Prostate gland (tissue), 2 donors: ENCODE measurements around the gene DMAC2L. TPM values are rescaled to one million over a fixed set of nuclear protein-coding genes. Genes with fewer than 3 reads are reported as not detected.
"Not testable (repeated sequence)": the region's sequence is repeated elsewhere in the genome, so short reads cannot be mapped to it uniquely, and the experiment has no call there.

Experiments
- DNase-seq: peaks from one replicate; pipeline ENCODE4 v3.0.0-alpha.2; 2019; ENCODE audit warnings: low spot score
- H3K27ac ChIP-seq, 2 donors: fragments of 200-600 bp; sonication (generic); 2 replicates each; pipeline ENCODE4 v1.5.1; 2017 to 2019
- H3K27me3 ChIP-seq: fragments of 200-600 bp; sonication (generic); replicated peaks from 2 replicates; pipeline ENCODE4 v1.5.1; 2019; ENCODE audit not compliant: insufficient read depth
- H3K36me3 ChIP-seq, 2 donors: fragments of 200-600 bp; sonication (generic); 1 replicate in 1 of 2; 2 replicates in 1 of 2; pipeline versions ENCODE4 v1.5.1 to v1.8.1; 2017 to 2019
- H3K4me1 ChIP-seq: fragments of 200-600 bp; sonication (generic); replicated peaks from 2 replicates; pipeline ENCODE4 v1.5.1; 2019
- H3K4me3 ChIP-seq, 2 donors: fragments of 200-600 bp; sonication (generic); 2 replicates each; pipeline ENCODE4 v1.5.1; 2017 to 2019
- H3K9me3 ChIP-seq: fragments of 200-600 bp; sonication (generic); 2 replicates; pipeline ENCODE4 v1.5.1; 2017
- POLR2A ChIP-seq: fragments of 450-650 bp; IDR thresholded peaks from one replicate; pipeline ENCODE4 v1.6.1; 2016; ENCODE audit warnings: antibody characterized with exemption, mild to moderate bottlenecking
- POLR2AphosphoS5 ChIP-seq: sonication (generic); formaldehyde crosslinking; IDR thresholded peaks from one replicate; pipeline ENCODE4 v1.6.1; 2017; ENCODE audit warnings: antibody characterized with exemption
- WGBS: methylation state at CpG from one replicate; pipeline ENCODE4 v1.1.5; 2018; 5-methylcytosine and 5-hydroxymethylcytosine counted together
- intact Hi-C: fragments of 100-400 bp; cut with DNase I; formaldehyde crosslinking; loops from one replicate; pipeline ENCODE4 v1.14.2; 2022
- total RNA-seq, 2 donors: library from RNA; depleted of rRNA; stranded (reverse); fragments of >200 nt; gene quantifications; one replicate each; pipeline ENCODE4 v1.1.0, GENCODE V29; 2016
- TF ChIP-seq, protein P1 (sequence below), 4 experiments: fragments of 200-600 bp in 2 of 4; fragments of 450-650 bp in 2 of 4; sonication (generic) in 2 of 4; IDR thresholded peaks; 1 replicate in 3 of 4; 2 replicates in 1 of 4; pipeline ENCODE4 v1.5.1; 2016 to 2019; ENCODE audit warnings: antibody characterized with exemption in 4 of 4, mild to moderate bottlenecking in 2 of 4, moderate library complexity in 2 of 4

Gene DMAC2L
- total RNA-seq, 2 donors from 2014 or later = 6.9 to 24.5 TPM

DNA sequence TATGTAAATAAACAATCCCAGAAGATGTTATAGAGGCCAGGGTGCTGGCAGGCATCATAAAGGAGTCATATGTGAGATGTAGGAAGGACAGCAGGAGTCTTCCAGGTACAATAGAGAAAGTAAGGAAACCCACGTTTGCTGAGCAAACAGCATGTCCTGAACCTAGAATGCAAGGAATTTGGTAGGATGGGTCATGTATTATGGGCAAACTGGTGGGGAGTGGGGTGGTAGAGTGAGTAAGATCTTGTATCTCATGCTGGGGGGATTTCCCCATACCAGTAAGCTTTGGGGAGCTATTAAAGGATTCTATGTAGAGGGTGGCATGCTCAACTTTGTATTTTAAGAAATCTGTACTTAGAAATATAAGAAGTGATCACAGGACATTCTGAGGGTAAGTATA is 43.6 kb downstream of the DMAC2L start:
- Histone ChIP-seq H3K9me3 (no peaks in the 10 kb centered on the region), H3K4me3 (no peak overlapping the region), H3K27me3 (no peaks in the 10 kb centered on the region), H3K27ac (no peak overlapping the region), H3K4me1 (no peaks in the 10 kb centered on the region), H3K36me3 (no peaks in the 10 kb centered on the region)
- TF ChIP-seq POLR2AphosphoS5 = no peak
- TF ChIP-seq, protein P1, sequence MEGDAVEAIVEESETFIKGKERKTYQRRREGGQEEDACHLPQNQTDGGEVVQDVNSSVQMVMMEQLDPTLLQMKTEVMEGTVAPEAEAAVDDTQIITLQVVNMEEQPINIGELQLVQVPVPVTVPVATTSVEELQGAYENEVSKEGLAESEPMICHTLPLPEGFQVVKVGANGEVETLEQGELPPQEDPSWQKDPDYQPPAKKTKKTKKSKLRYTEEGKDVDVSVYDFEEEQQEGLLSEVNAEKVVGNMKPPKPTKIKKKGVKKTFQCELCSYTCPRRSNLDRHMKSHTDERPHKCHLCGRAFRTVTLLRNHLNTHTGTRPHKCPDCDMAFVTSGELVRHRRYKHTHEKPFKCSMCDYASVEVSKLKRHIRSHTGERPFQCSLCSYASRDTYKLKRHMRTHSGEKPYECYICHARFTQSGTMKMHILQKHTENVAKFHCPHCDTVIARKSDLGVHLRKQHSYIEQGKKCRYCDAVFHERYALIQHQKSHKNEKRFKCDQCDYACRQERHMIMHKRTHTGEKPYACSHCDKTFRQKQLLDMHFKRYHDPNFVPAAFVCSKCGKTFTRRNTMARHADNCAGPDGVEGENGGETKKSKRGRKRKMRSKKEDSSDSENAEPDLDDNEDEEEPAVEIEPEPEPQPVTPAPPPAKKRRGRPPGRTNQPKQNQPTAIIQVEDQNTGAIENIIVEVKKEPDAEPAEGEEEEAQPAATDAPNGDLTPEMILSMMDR (IDR thresholded peaks at IDR 0.05) = no peak
- TF ChIP-seq POLR2A = no peak
- DNase-seq = no peak
- intact Hi-C loops = no loop called here
- 100% methylated on average over 1 of the region's 1 CpG for WGBS

GRCh38 chr14:50356283-50356682 is 44.2 kb downstream of the DMAC2L start:
- H3K27me3 ChIP-seq, H3K9me3 ChIP-seq, H3K4me3 ChIP-seq, H3K27ac ChIP-seq, H3K36me3 ChIP-seq, DNase-seq, H3K4me1 ChIP-seq, intact Hi-C loops: not testable (repeated sequence)
- 85% methylated on average over 3 of the region's 3 CpGs for WGBS

DNA sequence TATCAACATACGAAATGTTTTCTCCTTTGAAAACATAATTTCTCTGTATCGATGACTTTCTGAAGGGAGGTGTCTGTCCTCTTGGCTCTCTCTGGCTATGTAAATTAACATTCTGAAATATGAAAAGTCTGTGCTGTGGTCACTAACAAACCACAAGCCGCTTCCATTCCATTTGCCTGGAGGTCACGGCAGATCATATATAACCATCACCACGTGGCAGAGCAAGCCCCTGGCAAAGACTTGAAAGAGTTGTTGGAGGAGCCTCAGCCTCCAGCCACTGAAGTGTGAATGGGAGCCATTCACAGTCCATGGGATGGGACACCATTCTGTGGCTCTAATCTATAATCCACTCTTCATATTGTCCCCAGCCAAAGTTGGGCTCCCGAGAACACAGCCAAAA is 45.0 kb downstream of the DMAC2L start:
- intact Hi-C loops = no loop called here
- no peaks in the 10 kb centered on the region for H3K27me3 ChIP-seq
- TF ChIP-seq, protein P1 (IDR thresholded peaks at IDR 0.05) = no peak
- TF ChIP-seq POLR2A (no peak), POLR2AphosphoS5 (no peak)
- no peak for DNase-seq
- H3K4me3 ChIP-seq = no peak overlapping the region
- no peaks in the 10 kb centered on the region for H3K36me3 ChIP-seq
- H3K9me3 ChIP-seq = no peaks in the 10 kb centered on the region
- H3K27ac ChIP-seq = no peak overlapping the region
- no peaks in the 10 kb centered on the region for H3K4me1 ChIP-seq
- WGBS = 74% methylated on average over 6 of the region's 6 CpGs

DNA sequence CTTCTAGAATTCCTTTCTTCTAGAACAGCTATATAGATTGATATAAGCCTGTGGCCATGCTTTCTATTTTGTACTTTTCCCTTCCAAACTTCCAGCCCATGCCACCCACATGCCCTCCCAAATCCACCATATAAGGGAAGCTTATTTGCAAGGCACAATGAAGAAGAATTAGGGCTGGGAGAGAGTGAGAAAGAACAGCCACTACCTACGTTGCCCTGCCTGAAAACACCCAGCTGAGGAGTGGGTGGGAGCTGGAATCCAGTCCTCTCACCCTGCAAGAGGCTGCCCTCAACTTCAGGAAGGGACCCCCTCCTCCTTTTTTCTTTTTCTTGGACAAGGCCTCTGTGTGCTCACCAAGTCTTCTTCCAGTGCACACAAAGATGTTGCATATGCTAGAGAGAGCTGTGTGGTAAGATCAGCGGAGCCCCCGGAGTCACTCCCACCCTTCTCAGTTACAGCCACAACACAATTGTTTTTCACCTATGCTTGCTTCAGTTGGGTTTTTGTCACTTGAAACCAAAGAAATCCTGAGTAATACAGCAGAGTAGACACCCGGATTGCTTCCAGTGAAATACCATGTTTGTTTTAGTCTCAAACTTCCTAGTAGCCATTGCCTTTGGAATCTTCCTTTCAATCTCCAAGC is 45.8 kb downstream of the DMAC2L start:
- intact Hi-C loops = no loop called here
- H3K9me3 ChIP-seq = no peaks in the 10 kb centered on the region
- H3K4me3 ChIP-seq = no peak overlapping the region
- DNase-seq = no peak
- no peaks in the 10 kb centered on the region for H3K27me3 ChIP-seq
- WGBS = 86% methylated on average over 4 of the region's 4 CpGs
- TF ChIP-seq POLR2A (no peak), POLR2AphosphoS5 (no peak)
- TF ChIP-seq, protein P1 (IDR thresholded peaks at IDR 0.05) = no peak
- no peaks in the 10 kb centered on the region for H3K4me1 ChIP-seq
- no peak overlapping the region for H3K27ac ChIP-seq
- H3K36me3 ChIP-seq = no peaks in the 10 kb centered on the region

DNA sequence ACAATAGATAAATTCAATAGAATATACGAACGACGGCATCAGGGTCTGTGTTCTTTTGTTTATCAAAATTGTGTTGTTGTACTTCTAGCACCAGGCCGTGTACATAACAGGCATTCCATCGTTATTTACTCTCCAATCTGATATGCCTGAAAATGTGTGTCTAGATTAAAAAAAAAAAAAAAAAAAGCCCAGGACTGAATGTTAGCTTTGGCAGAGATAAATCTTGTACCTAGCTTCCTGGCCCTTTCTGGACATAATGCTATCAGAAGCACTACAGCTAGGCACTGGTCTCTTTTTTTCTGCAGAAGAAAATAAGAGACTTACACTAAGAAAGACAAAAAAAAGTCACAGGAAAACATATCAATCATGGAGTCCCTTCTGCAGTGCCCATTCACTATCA is 47.5 kb downstream of the DMAC2L start:
- intact Hi-C loops = no loop called here
- H3K36me3 ChIP-seq = no peaks in the 10 kb centered on the region
- DNase-seq = no peak
- no peaks in the 10 kb centered on the region for H3K9me3 ChIP-seq
- H3K4me1 ChIP-seq = no peaks in the 10 kb centered on the region
- no peaks in the 10 kb centered on the region for H3K27me3 ChIP-seq
- TF ChIP-seq, protein P1 (IDR thresholded peaks at IDR 0.05) = no peak
- TF ChIP-seq POLR2AphosphoS5 = no peak
- TF ChIP-seq POLR2A = no peak
- 73% methylated on average over 5 of the region's 5 CpGs for WGBS
- H3K27ac ChIP-seq = no peak overlapping the region
- H3K4me3 ChIP-seq = no peak overlapping the region
